GM21529 (cell line): ENCODE results near the gene UBE2F.

Experiments
- ATAC-seq: cut with Tn5 transposase; IDR thresholded peaks from one replicate; pipeline ENCODE4 v1.9.1; 2021; ENCODE audit not compliant: unreplicated experiment

UBE2F gene

GRCh38 chr2:238069021-238069709, 102.4 kb downstream of the UBE2F start:
- no peak for ATAC-seq

- no peak for ATAC-seq
Measured at GRCh38 chr2:238069877-238070276, 103.1 kb downstream of the UBE2F start.

GRCh38 chr2:238075397-238075796, 108.6 kb downstream of the UBE2F start:
- no peak for ATAC-seq

- ATAC-seq, result no peak
Measured at GRCh38 chr2:238077292-238077691, 110.5 kb downstream of the UBE2F start.

- ATAC-seq, result no peak
Measured at GRCh38 chr2:238079874-238080327, 113.1 kb downstream of the UBE2F start.

GRCh38 chr2:238080518-238080917, 113.7 kb downstream of the UBE2F start:
- no peak for ATAC-seq

GRCh38 chr2:238081150-238081549, 114.3 kb downstream of the UBE2F start:
- no peak for ATAC-seq

- no peak for ATAC-seq
Measured at GRCh38 chr2:238081561-238081960, 114.7 kb downstream of the UBE2F start.

GRCh38 chr2:238082151-238082550, 115.3 kb downstream of the UBE2F start:
- no peak for ATAC-seq

- no peak for ATAC-seq
Measured at GRCh38 chr2:238082827-238083226, 116.0 kb downstream of the UBE2F start.

GRCh38 chr2:238083919-238084318, 117.1 kb downstream of the UBE2F start:
- no peak for ATAC-seq

- ATAC-seq, result no peak
Measured at GRCh38 chr2:238084761-238085160, 117.9 kb downstream of the UBE2F start.

GRCh38 chr2:238085899-238086298, 119.1 kb downstream of the UBE2F start:
- ATAC-seq, result no peak

GRCh38 chr2:238087211-238087610, 120.4 kb downstream of the UBE2F start:
- no peak for ATAC-seq

- ATAC-seq, result no peak
Measured at GRCh38 chr2:238090887-238091286, 124.1 kb downstream of the UBE2F start.

GRCh38 chr2:238091436-238092060, 124.7 kb downstream of the UBE2F start:
- no peak for ATAC-seq
